Ishikawa (cell line): Measurements from ENCODE around the gene KIF5C.

Experiments
- CEBPB ChIP-seq: IDR thresholded peaks from 2 replicates; pipeline ENCODE4 v1.6.1; 2012
- FOXM1 ChIP-seq: IDR thresholded peaks from 2 replicates; pipeline ENCODE4 v1.6.1; 2012; ENCODE audit warnings: low read depth, borderline replicate concordance
- NFIC ChIP-seq: IDR thresholded peaks from 2 replicates; pipeline ENCODE4 v1.6.1; 2012
- REST ChIP-seq: IDR thresholded peaks from 2 replicates; pipeline ENCODE4 v1.6.1; 2012; ENCODE audit warnings: low read depth, mild to moderate bottlenecking
- TEAD4 ChIP-seq: IDR thresholded peaks from 2 replicates; pipeline ENCODE4 v1.6.1; 2012
- YY1 ChIP-seq: IDR thresholded peaks from 2 replicates; pipeline ENCODE4 v1.6.1; 2012; ENCODE audit warnings: low read depth

- TF ChIP-seq TEAD4 (no peak), CEBPB (no peak), YY1 (no peak), REST (no peak), FOXM1 (no peak), NFIC (no peak)
Measured at GRCh38 chr2:149049142-149049541, 174.1 kb downstream of the KIF5C start.
